ENCODE data around the gene C3orf22.
"Not testable (repeated sequence)": the region's sequence is repeated elsewhere in the genome, so short reads cannot be mapped to it uniquely, and the experiment has no call there.

C3orf22 gene

DNA sequence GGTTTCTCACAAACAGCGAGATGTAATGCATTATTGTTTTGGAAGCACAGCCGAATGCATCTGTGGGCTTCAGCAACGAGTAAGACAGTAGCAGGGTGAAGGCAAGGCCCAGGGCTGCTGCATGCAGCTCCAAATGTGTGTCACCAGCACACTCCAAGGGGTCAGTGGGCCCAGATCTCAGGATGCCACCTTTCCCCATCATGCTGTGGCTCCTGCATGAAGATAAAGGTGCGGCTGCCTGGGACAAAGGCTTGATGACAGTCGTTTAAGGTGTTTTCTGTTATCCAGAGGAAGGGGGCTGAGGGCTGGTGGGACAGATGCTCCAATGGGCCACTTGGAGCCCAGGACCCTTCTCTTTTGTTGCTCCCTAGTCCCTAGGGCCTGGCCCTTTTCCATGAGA, 13.2 kb downstream of the C3orf22 start:
- no peak for DNase-seq (ENCODE audit: extremely low spot score, insufficient read length, low read depth)

DNA sequence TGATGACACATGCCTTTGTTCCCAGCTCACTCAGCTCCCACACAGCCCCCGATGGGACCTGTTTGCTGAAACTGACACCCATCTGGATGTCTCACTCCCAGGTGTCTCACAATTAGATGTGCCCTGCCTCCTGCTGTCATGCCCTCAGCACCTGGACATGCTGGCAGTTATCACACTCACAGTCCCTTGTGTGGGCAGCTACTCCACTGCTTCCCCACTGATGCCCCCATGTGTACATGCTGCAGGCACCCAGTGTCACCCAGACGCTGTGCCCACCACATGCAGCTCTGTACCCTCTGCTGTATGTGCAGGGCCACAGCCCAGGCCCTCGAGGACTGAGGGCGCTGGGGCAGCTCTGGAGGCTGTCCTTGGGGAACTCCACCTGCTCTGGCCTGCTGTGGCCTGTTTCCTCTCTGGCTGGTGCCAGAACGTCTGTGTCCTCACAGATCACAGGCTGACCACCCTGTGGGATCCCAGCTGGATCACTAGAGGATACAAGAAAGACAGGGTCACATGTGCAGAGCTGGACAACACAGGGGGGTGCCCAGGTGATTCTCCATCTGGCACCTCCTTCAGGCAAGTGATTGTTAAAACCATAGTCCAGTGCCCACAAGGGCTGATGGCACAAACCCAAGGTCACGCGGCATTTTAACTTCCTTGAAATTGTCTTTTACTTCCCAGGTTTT, 14.0 kb downstream of the C3orf22 start:
- no peak for FAIRE-seq
- no peak for DNase-seq (ENCODE audit: extremely low spot score, insufficient read length, low read depth)

More for the DNA sequence above, 13.2 kb downstream of the C3orf22 start:
- no peak for FAIRE-seq

DNA sequence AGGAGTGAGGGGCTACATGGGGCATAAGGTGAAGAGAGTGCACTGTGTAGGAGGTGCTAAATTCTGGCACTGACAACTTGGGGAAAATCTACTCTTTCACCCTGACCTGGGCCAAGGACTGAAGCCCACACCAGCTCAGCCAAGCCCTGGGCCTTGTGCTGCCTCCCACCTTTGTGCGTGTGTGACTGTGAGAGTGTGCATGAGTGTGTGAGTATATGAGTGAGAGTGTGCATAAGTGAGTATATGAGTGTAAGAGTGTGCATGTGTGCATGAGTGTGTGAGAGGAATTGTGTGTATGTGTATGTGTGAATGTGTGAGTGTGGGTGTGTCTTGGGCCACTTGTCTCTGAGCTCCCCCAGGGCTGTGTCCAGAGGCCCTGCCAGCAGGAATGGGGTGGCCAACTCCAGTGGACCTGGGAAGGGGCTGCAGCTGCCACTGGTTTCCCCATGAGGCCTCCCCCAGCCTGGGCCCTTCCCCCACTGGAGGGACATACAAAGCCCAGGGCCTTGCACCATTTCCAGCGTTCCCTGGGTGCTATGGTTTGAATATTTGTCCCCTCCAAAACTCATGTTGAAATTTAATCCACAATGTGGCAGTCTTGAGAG, 15.2 kb downstream of the C3orf22 start:
- no peak for DNase-seq (ENCODE audit: extremely low spot score, insufficient read length, low read depth)
- FAIRE-seq, result no peak

DNA sequence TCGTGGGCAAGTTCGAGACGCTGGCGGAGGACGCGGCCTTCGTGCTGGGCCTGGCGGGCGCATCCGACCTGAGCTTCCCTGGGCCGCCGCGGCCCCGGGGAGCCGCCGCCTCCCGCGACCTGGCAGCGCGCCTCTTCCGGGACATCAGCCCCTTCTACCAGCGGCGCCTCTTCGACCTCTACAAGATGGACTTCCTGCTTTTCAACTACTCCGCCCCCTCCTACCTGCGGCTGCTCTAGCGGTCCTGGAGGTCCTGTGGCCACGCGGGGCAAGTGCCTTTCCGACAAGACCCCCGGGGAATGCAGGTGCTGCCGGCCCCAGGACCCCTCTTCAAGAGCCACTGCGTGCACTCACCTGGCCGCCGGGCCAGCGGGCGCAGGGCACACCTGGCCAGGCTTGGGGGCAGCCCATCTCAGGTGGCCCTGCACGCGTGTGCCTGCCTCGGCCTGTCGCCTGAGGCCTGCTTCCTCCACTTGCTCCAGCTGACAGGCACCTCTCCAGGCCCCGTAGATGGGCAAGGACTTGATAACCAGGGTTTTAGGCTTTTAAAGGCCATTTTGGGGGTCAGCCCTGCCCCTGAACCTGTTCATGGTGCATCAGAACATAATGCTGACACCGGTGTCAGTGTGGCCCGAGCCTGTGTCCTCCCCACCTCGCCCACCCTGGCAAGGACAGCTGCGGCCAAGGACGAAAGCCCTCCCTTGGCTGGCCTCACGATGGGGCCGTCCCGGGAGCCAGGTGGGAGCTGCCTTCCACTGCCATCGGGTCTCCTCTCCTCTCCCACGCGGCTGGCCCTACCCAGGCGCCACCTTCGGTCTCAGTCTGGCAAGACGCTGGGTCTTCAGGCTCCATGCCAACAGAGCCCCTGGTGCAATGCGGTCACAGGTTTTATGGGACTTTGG, 16.1 kb downstream of the C3orf22 start:
- no peak for DNase-seq (ENCODE audit: extremely low spot score, insufficient read length, low read depth)
- FAIRE-seq, result no peak

DNA sequence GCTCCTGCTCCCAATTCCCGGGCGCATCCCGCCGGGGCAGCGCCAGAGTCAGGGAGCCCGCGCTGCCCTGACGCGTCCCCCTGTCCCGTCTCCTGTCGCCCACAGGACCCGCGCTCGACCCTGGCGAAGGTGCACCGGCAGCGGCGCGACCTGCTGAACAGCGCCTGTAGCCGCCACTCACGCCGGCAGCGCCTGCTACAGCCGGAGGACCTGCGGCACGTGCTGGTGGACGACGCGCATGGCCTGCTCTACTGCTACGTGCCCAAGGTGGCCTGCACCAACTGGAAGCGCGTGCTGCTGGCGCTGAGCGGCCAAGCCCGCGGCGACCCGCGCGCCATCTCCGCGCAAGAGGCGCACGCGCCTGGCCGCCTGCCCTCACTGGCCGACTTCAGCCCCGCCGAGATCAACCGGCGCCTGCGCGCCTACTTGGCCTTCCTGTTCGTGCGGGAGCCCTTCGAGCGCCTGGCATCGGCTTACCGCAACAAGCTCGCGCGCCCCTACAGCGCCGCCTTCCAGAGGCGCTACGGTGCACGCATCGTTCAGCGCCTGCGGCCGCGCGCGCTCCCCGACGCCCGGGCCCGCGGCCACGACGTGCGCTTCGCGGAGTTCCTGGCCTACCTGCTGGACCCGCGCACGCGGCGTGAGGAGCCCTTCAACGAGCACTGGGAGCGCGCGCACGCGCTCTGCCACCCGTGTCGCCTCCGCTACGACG, 16.9 kb downstream of the C3orf22 start:
- FAIRE-seq, result no peak
- DNase-seq (ENCODE audit: extremely low spot score, insufficient read length, low read depth), result no peak

DNA sequence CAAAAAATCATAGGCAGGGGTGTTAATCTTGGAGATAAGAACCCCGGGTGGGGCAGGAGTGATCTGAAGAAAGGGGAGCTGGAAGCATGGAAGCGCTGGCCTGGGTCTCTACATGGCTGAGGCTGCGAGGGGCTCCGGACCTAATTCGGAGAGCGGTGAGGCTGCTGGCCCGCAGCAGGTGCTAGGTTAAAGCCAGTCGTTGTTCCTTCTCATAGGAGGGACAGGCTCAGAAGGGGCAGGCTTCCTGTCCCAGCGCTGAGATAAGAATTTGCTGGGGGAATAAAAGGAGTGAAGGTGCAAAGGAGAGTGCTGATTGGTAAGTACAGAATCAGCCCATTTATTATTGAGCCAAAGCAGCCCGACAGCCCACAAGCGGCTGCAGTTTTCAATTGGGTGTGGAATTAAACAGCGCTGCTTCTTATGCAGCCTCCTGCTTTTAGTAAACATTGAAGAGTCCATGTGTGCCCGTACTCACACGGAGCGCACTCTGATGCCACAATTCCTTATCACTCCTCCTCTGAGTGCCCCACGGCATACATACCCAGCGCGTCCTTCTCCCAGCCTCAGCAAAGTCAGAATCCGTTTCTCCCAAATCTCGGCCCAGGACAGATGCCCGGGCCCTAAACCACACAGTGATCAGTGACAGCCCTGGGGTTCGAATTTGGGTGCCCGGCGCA, 17.6 kb downstream of the C3orf22 start:
- DNase-seq (ENCODE audit: extremely low spot score, insufficient read length, low read depth) (no peak), FAIRE-seq (no peak)

DNA sequence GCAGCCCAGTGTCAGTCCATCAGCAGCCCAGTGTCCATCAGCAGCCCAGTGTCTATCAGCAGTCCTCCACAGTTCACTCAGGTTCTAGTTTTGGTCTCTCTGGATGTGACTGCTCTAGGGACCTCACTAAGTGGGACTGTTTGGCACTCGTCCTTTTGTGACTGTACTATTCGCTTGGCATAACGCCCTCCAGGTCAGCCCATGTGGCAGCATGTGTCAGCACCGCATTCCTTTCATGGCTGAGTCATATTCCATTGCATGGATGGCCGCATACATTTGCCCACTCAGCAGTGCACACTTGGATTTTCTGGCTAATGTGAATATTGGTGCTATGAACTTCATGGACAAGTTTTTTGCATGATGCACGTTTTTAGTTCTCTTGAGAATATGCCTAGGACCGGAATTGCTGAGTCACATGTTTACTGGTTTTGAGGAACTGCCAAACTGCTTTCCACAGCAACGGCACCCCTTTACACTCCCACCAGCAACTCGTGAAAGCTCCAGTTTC, 18.3 kb downstream of the C3orf22 start:
- FAIRE-seq, result no peak
- no peak for DNase-seq (ENCODE audit: extremely low spot score, insufficient read length, low read depth)

DNA sequence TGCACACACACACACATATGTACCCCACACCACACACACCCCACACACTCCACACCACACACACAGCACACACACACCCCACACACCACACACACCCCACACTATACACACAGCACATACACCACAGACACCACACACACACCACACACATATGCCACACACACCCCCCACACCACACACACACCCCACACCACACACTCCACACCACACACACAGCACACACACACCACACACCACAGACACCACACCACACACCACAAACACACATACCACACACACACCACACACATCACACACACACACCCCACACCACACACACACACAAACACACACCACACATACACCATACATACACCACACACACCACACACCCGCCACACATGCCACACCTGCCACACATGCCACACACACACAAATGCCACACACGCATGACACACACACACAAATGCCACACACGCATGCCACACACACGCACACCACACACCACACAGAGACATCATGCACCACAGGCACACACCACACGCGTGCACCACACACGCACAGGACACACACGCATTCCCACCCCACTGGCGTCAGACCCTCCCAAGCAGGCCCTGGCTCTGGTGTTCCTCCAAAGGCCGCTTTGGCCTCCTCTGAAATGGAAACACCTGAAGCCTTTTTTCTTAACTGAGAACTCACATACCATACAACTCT, 19.0 kb downstream of the C3orf22 start:
- no peak for DNase-seq (ENCODE audit: extremely low spot score, insufficient read length, low read depth)
- FAIRE-seq, result no peak

DNA sequence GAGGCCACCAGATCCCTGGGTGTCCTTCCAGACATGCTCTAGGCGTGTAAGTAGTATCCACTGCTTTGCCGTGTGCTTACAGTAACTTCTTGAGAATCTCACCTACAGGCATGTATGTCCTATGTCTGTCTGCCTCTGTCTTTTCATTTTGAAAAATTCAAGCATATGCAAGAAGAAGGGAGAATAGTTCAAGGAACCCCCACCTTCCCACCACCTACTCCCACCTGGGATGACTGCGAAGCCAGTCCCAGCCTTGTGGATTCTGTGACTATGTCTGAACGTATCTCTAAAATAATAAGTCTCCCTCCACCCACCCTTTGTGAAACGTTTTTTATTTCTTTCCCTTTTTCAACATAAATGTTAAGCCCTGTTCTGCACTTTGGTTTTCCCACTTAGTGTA, 19.8 kb downstream of the C3orf22 start:
- DNase-seq (ENCODE audit: extremely low spot score, insufficient read length, low read depth), result no peak
- FAIRE-seq, result no peak

DNA sequence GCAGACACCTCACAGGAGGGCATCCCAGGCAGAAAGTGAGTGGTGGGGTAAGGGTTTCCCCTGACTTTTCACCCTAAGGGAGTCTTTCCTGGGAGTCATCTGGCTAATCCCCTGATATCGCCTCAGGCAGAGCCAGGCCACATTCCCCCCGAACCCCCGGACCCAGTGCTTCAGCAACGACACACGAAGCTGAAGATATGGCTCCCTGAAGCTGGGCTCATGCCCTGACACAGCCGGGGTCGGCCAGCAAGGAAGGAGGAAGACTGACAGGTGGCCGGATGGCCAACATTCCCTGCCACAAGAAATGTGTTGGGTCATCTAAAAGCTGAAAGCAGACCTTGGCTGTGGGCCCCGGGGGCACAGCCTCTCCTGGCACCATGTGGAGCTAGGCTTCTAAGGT, 20.4 kb downstream of the C3orf22 start:
- DNase-seq (ENCODE audit: extremely low spot score, insufficient read length, low read depth), result no peak
- FAIRE-seq, result no peak

DNA sequence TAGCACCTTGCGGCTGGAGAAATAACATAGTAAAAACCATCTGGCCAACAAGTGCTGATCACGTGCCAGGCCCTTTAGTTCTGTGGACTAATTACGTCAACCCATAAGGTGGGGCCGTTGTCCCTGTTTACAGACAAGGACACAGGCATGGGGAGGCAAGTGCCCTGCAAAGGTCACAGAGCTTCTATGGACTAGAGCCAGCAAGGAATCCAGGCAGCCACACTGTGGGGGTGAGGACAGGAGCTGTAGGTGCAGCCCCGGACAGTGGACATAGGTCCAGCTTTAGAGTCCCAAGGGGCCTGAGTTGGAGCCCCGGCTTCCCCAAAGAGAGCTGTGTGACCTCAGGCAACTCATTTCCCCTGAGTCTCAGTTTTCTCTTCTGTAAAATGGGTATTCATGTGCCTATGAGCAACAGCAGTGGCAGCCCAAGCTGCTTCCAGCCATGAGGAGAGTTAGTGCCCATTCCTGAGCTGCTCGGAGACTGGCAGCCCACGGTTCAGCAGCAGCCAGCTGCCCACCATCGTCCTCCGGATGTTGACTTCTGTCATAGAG, 20.9 kb downstream of the C3orf22 start:
- DNase-seq (ENCODE audit: extremely low spot score, insufficient read length, low read depth) (no peak), FAIRE-seq (no peak)

DNA sequence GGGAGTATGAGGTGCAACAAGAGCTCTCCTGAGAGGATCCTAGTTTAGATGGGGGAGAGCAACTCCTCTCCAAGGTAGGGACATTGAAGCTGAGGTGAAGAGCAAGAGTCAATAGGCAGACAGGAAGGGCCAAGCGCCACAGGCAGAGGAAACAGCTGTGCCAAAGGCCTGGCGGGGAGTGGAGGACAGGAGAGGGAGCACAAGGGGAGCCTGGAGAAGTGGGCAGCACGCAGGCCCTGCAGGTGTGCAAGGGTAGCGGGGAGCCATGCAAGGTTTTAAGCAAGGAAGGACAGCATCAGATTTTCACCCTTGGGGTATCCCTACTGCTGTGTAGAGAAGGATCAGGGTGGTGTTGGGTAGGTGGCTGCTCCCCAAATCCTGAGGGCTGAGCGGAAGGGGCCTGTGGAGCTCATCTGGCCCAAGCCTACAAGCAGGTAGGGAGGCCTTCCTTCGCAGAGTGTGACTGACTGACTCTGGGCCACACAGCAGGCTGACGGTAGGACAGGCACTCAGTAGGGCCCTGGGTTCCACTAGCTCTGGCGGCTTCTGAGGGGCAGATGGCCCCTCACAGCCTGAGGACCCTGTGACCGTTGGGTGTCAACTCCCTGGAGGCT, 21.5 kb downstream of the C3orf22 start:
- no peak for DNase-seq (ENCODE audit: extremely low spot score, insufficient read length, low read depth)

DNA sequence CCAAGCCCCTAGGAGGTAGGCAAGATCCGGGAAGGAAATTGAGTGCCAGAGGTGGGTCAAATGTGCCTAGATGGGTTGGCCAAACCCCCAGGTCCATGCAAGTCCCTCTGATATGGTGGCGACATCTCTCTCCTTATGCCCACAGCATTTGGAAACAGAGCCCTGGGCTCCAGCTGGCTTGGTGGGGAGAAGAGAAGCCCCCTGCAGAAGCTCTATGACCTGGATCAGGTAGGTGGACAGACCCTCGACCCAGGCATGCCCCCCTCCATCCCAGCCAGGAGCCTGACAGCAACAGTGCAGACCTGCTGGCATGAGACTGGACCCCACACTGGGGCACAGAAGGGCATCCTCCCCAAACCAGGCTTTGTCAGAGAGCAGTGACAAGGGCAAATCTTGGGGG, 22.6 kb downstream of the C3orf22 start:
- DNase-seq (ENCODE audit: extremely low spot score, insufficient read length, low read depth) (no peak), FAIRE-seq (no peak)

More for the DNA sequence above, 21.5 kb downstream of the C3orf22 start:
- no peak for FAIRE-seq

DNA sequence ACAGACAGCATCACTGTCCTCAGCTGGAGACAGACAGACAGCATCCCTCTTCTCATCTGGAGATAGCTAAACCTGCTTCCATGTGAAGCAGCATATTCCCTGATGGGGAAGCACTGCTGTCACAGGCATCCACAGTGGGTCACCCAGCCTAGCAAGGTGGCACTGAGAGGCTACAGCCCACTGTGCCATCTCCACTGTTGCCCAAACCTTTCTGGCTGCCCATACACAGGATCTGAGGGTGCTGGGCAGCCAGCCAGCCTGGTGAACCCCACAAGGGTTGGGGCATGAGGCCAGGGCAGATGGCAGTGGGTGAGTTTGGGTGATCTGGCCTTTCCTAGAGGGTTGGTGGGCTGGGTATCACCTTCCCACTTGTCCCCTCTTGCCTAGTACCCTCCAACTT, 23.1 kb downstream of the C3orf22 start:
- DNase-seq (ENCODE audit: extremely low spot score, insufficient read length, low read depth) (no peak), FAIRE-seq (no peak)

DNA sequence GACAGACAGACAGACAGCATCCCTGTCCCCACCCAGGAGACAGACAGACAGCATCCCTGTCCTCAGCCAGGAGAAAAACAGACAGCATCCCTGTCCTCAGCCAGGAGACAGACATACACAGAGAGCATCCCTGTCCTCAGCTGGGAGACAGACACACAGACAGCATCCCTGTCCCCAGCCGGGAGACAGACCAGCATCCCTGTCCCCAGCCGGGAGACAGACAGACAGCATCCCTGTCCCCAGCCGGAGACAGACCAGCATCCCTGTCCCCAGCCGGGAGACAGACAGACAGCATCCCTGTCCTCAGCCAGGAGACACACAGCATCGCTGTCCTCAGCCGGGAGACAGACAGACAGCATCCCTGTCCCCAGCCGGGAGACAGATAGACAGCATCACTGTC, 24.0 kb downstream of the C3orf22 start:
- not testable (repeated sequence) for FAIRE-seq; DNase-seq (ENCODE audit: extremely low spot score, insufficient read length, low read depth)

DNA sequence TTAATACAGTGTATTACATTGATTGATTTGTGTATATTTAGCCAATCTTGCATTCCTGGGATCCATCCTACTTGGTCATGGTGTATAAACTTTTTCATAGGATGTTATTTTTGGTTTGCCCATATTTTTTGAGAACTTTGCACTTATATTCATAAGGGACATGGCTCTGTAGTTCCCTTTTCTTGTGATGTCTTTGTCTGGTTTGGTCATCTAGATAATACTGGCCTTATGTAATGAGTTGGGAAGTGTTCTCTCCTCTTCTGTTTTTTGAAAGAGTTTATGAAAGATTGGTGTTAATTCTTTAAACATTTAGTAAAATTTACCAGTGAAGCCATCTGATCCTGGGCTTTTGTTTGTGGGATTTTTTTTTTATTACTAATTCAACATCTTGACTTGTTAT, 25.2 kb downstream of the C3orf22 start:
- DNase-seq (ENCODE audit: extremely low spot score, insufficient read length, low read depth) (no peak), FAIRE-seq (no peak)

DNA sequence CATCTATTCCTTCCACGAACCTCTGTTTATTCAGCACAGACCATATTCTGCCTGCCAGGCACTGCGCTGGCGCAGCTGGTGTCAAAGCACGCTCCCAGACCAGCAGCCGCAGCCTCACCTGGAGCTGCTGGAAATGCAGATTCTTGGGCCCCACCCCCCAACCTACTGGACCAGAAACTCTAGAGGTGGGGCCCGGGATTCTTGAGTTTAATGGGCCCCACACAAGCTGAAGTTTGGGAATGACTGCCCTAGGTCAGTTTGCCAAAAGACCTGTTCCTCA, 27.7 kb downstream of the C3orf22 start:
- FAIRE-seq, result no peak

DNA sequence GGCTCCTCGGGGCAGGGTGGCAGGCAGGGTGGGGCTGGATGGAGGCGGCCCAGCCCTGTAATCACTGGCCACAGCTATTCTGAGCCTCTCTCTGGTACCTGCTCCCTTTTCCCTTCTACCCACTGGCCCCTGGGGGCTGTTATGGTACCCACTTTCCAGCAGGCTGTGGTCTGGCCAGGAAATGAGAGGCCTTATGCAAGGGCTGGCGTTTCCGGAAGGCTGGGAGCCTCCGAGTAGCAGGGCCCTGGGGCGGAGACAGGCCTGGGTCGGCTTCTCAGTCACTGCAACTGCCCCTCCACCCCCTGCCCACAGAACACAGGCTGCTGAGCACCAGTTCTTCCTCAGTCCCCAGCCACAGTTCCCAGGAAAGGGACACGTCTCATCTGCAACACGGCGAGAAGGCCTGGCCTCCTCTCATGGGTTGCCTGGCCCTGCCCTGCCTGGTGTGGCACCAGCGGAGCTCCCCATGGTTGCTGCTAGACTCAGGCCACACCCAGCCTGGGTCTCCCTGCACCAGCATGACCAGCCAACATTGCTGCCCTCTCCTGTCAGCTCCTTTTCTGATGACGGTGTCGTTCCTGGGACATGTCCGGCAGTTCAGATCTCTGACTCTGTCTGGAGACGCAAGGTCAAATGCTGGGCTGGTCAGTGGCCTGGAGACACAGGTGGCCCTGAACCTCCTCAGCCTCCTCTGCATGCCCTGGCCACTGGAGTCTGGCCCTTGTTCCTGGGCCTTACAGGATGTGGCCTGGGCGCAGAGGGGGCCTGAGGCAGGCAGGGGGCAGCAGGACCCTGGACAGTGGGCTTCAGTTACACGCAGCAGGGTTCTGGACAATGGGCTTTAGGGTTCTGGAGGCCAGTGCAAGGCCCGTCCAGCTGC, 28.3 kb downstream of the C3orf22 start:
- DNase-seq (ENCODE audit: extremely low spot score, insufficient read length, low read depth), result no peak
- FAIRE-seq, result no peak

More for the DNA sequence above, 27.7 kb downstream of the C3orf22 start:
- DNase-seq (ENCODE audit: extremely low spot score, insufficient read length, low read depth), result no peak
